HG02852 (cell line): ENCODE measurements around the gene COL4A1.

ENCODE experiments used
- ATAC-seq: cut with Tn5 transposase; IDR thresholded peaks from one replicate; pipeline ENCODE4 v1.9.1; 2021; ENCODE audit warnings: mild to moderate bottlenecking, moderate library complexity; ENCODE audit not compliant: unreplicated experiment

The COL4A1 gene

GRCh38 chr13:110103026-110103425, 203.9 kb downstream of the COL4A1 start:
- no peak for ATAC-seq

GRCh38 chr13:110102053-110102452, 204.9 kb downstream of the COL4A1 start:
- ATAC-seq, result no peak

- ATAC-seq, result no peak
These were observed 207.0 kb downstream of the COL4A1 start for GRCh38 chr13:110099922-110100321.
